Cardiac septum (tissue), 1 donor: Measurements from ENCODE around the gene ATF5. TPM values are rescaled to one million over a fixed set of nuclear protein-coding genes. Genes with fewer than 3 reads are reported as not detected.

Source experiments
- DNase-seq: peaks from one replicate; pipeline ENCODE4 v3.0.0-alpha.2; 2020; ENCODE audit warnings: low spot score
- intact Hi-C: fragments of 100-400 bp; cut with DNase I; formaldehyde crosslinking; loops from one replicate; pipeline ENCODE4 v1.14.0; 2022
- long read RNA-seq: library from polyadenylated mRNA; unstranded; transcript quantifications from one replicate; pipeline ENCODE4 v2.0.0, GENCODE V29; 2021
- total RNA-seq: library from RNA; stranded (reverse); fragmentation: NEBNext Ultra II Directional; extraction: Animal tissue kit (Norgen Biotek cat#: 25700); gene quantifications from one replicate; pipeline ENCODE4 v1.2.1, GENCODE V29; 2021
- donor health status: DM: no; HTN: no; CAD: no.

The ATF5 gene
- 10.6 TPM for total RNA-seq
- long read RNA-seq, partial matches to known transcripts: 0 of 1 reads
- long read RNA-seq, other reads (novel, unspliced or antisense): 0 of 1 reads

GRCh38 chr19:49929121-49929610 lies at the start of gene ATF5, which contains the start of gene NUP62:
TSS of gene ATF5 (plus strand) at chr19:49929205. CDS start at chr19:49930851, 1,646 bp downstream.
TSS of gene NUP62 (minus strand) at chr19:49929504. CDS start at chr19:49909807, 19,697 bp downstream.
- intact Hi-C loops: loop anchor here (1.0 kb wide), 1 partner anchor 96 kb away; the partner anchor contains the start of gene VRK3
- peak; percentile 93 for DNase-seq

- no peak for DNase-seq
- intact Hi-C loops: loop anchor here (5.0 to 10.0 kb wide), 3 partner anchors 112 to 385 kb away; partner anchors contain the start of genes AP2A1, RPS11, VRK3 and ZNF473
These were observed 49.6 kb upstream of the ATF5 start for GRCh38 chr19:49879243-49879963.

- DNase-seq: no peak
- intact Hi-C loops: no loop called here
These were observed 48.7 kb upstream of the ATF5 start for GRCh38 chr19:49880162-49880869.

- intact Hi-C loops: no loop called here
- no peak for DNase-seq
These were observed 47.8 kb upstream of the ATF5 start for GRCh38 chr19:49881186-49881585.

GRCh38 chr19:49881672-49882394 lies 47.2 kb upstream of the ATF5 start:
- no peak for DNase-seq

GRCh38 chr19:49882643-49883042 lies 46.4 kb upstream of the ATF5 start:
- intact Hi-C loops: no loop called here
- no peak for DNase-seq

More at GRCh38 chr19:49881672-49882394, 47.2 kb upstream of the ATF5 start:
- intact Hi-C loops: no loop called here

GRCh38 chr19:49883094-49883493 lies 45.9 kb upstream of the ATF5 start:
- DNase-seq: no peak
- intact Hi-C loops: no loop called here

- no peak for DNase-seq
- intact Hi-C loops: no loop called here
These were observed 44.9 kb upstream of the ATF5 start for GRCh38 chr19:49884109-49884508.

- intact Hi-C loops: no loop called here
- DNase-seq: no peak
These were observed 44.2 kb upstream of the ATF5 start for GRCh38 chr19:49884760-49885159.

GRCh38 chr19:49887037-49887664 lies 41.9 kb upstream of the ATF5 start:
- DNase-seq: no peak
- intact Hi-C loops: no loop called here

- intact Hi-C loops: no loop called here
- no peak for DNase-seq
These were observed 41.1 kb upstream of the ATF5 start for GRCh38 chr19:49887665-49888509.

- no peak for DNase-seq
- intact Hi-C loops: no loop called here
These were observed 40.5 kb upstream of the ATF5 start for GRCh38 chr19:49888510-49888824.

- DNase-seq: no peak
These were observed 39.8 kb upstream of the ATF5 start for GRCh38 chr19:49889038-49889686.

GRCh38 chr19:49889687-49890348 lies 39.2 kb upstream of the ATF5 start:
- intact Hi-C loops: no loop called here
- DNase-seq: peak; percentile 90

More at GRCh38 chr19:49889038-49889686, 39.8 kb upstream of the ATF5 start:
- intact Hi-C loops: no loop called here

GRCh38 chr19:49890349-49891311 lies 38.4 kb upstream of the ATF5 start:
- no peak for DNase-seq
- intact Hi-C loops: no loop called here

GRCh38 chr19:49891393-49891792 lies 37.6 kb upstream of the ATF5 start:
- DNase-seq: no peak
- intact Hi-C loops: no loop called here
